K562 (cell line): ENCODE results near the gene TREH. TPM values are rescaled to one million over a fixed set of nuclear protein-coding genes. Genes with fewer than 3 reads are reported as not detected.

Source experiments
- ATAC-seq: fragments of 200-7000 bp; cut with Tn5 transposase; 3 replicates; pipeline ENCODE4 v1.9.1; 2020; ENCODE audit warnings: moderate library complexity
- BruUV-seq: library from RNA; stranded (reverse); fragments of 400-500 nt; replicated peaks from 2 replicates; lab custom pipeline; 2021; lab: Mats Ljungman, UMichigan
- CTCF ChIA-PET: fragments of 300-600 bp; formaldehyde crosslinking; extraction: SDS; loops from one replicate; lab custom pipeline; 2021; ENCODE audit warnings: low intra/inter-chr PET ratio; lab: Yijun Ruan, JAX
- POLR2A ChIA-PET: fragments of 300-600, 350-650 bp; sonication (Branson Sonifier 250); formaldehyde crosslinking; extraction: SDS; loops from one replicate; lab custom pipeline; 2021; ENCODE audit warnings: antibody characterized with exemption, inconsistent platforms; lab: Yijun Ruan, JAX
- DNase-seq, 4 experiments: peaks; one replicate each; pipeline versions ENCODE4 v3.0.0 to v3.0.0-alpha.2; 2011 to 2018; ENCODE audit warnings: low spot score in 3 of 4, mixed read lengths in 3 of 4; ENCODE audit errors: extremely low read depth in 1 of 4
- FAIRE-seq: peaks from 2 replicates; lab custom pipeline; 2011; peaks lifted over from hg19 to GRCh38; lab: Jason Lieb, UNC
- H2AFZ ChIP-seq: 2 replicates; pipeline ENCODE4 v1.6.0; 2011; ENCODE audit warnings: low read depth, low read length, control low read depth, inconsistent platforms
- H3K27ac ChIP-seq: fragments of 200-600 bp; 3 replicates; pipeline ENCODE4 v1.8.0; 2011; ENCODE audit warnings: low read depth, mild to moderate bottlenecking, control low read depth, inconsistent platforms, low read length, moderate library complexity, mixed read lengths; ENCODE audit errors: extremely low read depth
- H3K27me3 ChIP-seq, 2 experiments: fragments of 300-600 bp in 1 of 2; 2 replicates in 1 of 2; 3 replicates in 1 of 2; pipeline versions ENCODE4 v1.6.0 to v1.8.0; 2011; ENCODE audit warnings: inconsistent platforms in 2 of 2, low read length in 2 of 2, mild to moderate bottlenecking in 1 of 2, mixed read lengths in 1 of 2, moderate library complexity in 1 of 2; ENCODE audit not compliant: control insufficient read depth in 2 of 2, insufficient read depth in 2 of 2
- H3K36me3 ChIP-seq: fragments of 300-600 bp; 3 replicates; pipeline ENCODE4 v1.8.0; 2011; ENCODE audit warnings: mild to moderate bottlenecking, low read length, inconsistent platforms; ENCODE audit not compliant: control insufficient read depth, insufficient read depth
- H3K4me1 ChIP-seq, 2 experiments: fragments of 200-600 bp in 1 of 2; replicated peaks in 1 of 2; 2 replicates in 1 of 2; 3 replicates in 1 of 2; pipeline versions ENCODE4 v1.5.1 to v1.8.0; 2011; ENCODE audit warnings: inconsistent platforms in 2 of 2, low read length in 2 of 2, mild to moderate bottlenecking in 1 of 2, mixed read lengths in 1 of 2, moderate library complexity in 1 of 2; ENCODE audit not compliant: control insufficient read depth in 2 of 2, insufficient read depth in 2 of 2
- H3K4me2 ChIP-seq: 2 replicates; pipeline ENCODE4 v1.6.1; 2011; ENCODE audit warnings: low read length, control low read depth, inconsistent platforms, mixed read lengths; ENCODE audit not compliant: insufficient read depth
- H3K4me3 ChIP-seq: fragments of 200-600 bp; sonication (generic), shearing (Covaris generic); 2 replicates; pipeline ENCODE4 v1.5.1; 2016; ENCODE audit warnings: control low read depth, inconsistent platforms
- H3K79me2 ChIP-seq: fragments of 200-600 bp; 3 replicates; pipeline ENCODE4 v1.8.0; 2011; ENCODE audit warnings: low read length, inconsistent platforms; ENCODE audit not compliant: control insufficient read depth, insufficient read depth
- H3K9ac ChIP-seq, 2 experiments: 2 replicates each; pipeline versions ENCODE4 v1.6.0 to v1.6.1; 2011; ENCODE audit warnings: low read depth in 2 of 2, low read length in 2 of 2, control low read depth in 1 of 2, inconsistent platforms in 1 of 2, mild to moderate bottlenecking in 1 of 2, mixed read lengths in 1 of 2; ENCODE audit not compliant: insufficient read depth in 1 of 2
- H3K9me1 ChIP-seq: one replicate; pipeline ENCODE4 v1.6.0; 2011; ENCODE audit warnings: inconsistent platforms, mild to moderate bottlenecking, low read length, moderate library complexity; ENCODE audit not compliant: control insufficient read depth, insufficient read depth
- H3K9me3 ChIP-seq: replicated peaks from 2 replicates; pipeline ENCODE4 v1.5.1; 2011; ENCODE audit warnings: low read depth, low read length, inconsistent platforms; ENCODE audit not compliant: control insufficient read depth, insufficient read depth
- H4K20me1 ChIP-seq: replicated peaks from 2 replicates; pipeline ENCODE4 v1.6.1; 2011; ENCODE audit warnings: low read length, inconsistent platforms, mixed read lengths; ENCODE audit not compliant: control insufficient read depth, insufficient read depth
- BDP1 ChIP-seq: IDR thresholded peaks from 3 replicates; pipeline ENCODE4 v1.6.1; 2011; ENCODE audit not compliant: insufficient read length, insufficient read depth
- ETS2 ChIP-seq: IDR thresholded peaks from 2 replicates; pipeline ENCODE4 v1.6.1; 2016; ENCODE audit warnings: borderline replicate concordance, missing genetic modification characterization, mild to moderate bottlenecking, moderate library complexity, missing compliant biosample characterization; ENCODE audit not compliant: poor library complexity, severe bottlenecking
- HES1 ChIP-seq: fragments of 450-650 bp; IDR thresholded peaks from 2 replicates; pipeline ENCODE4 v1.6.1; 2016; ENCODE audit warnings: low read depth, mild to moderate bottlenecking, moderate library complexity
- HNRNPL ChIP-seq: fragments of 200-400 bp; formaldehyde crosslinking; IDR thresholded peaks from 2 replicates; pipeline ENCODE4 v1.6.1; 2017; ENCODE audit warnings: low read depth, mild to moderate bottlenecking, low read length
- MLLT1 ChIP-seq, 2 experiments: fragments of 450-650 bp; IDR thresholded peaks; 2 replicates each; pipeline ENCODE4 v1.6.1; 2016
- MTA2 ChIP-seq: fragments of 450-650 bp; IDR thresholded peaks from 2 replicates; pipeline ENCODE4 v1.6.1; 2016; ENCODE audit warnings: low read depth
- PCBP1 ChIP-seq: fragments of 200-400 bp; formaldehyde crosslinking; IDR thresholded peaks from 2 replicates; pipeline ENCODE4 v1.6.1; 2018; ENCODE audit warnings: mild to moderate bottlenecking, low read depth, low read length; ENCODE audit not compliant: poor library complexity, severe bottlenecking
- PRMT5 ChIP-seq: sonication (generic); formaldehyde crosslinking; IDR thresholded peaks from 2 replicates; pipeline ENCODE4 v1.5.0; 2020; ENCODE audit warnings: missing genetic modification reagents
- ZBTB33 ChIP-seq: sonication (generic); formaldehyde crosslinking; IDR thresholded peaks from 2 replicates; pipeline ENCODE4 v1.8.1; 2023; ENCODE audit warnings: mild to moderate bottlenecking, missing genetic modification reagents
- ZNF280B ChIP-seq: fragments of 250-450 bp; sonication (Bioruptor Pico); IDR thresholded peaks from 2 replicates; pipeline ENCODE4 v1.5.1; 2021; ENCODE audit warnings: mild to moderate bottlenecking
- ZNF3 ChIP-seq: fragments of 250-450 bp; sonication (Bioruptor Pico); IDR thresholded peaks from 2 replicates; pipeline ENCODE4 v1.5.0; 2021; ENCODE audit warnings: mild to moderate bottlenecking, moderate library complexity
- ZNF384 ChIP-seq: IDR thresholded peaks from 2 replicates; pipeline ENCODE4 v1.6.1; 2012; ENCODE audit warnings: low read depth, low read length, improper control_type of control experiment
- WGBS: fragments of 100-300 bp; shearing (Covaris generic); methylation state at CpG from one replicate; pipeline ENCODE4 v1.1.6; 2016; ENCODE audit warnings: low coverage, mixed read lengths; ENCODE audit not compliant: insufficient coverage; ENCODE audit errors: missing lambda C conversion rate; 5-methylcytosine and 5-hydroxymethylcytosine counted together
- in situ Hi-C: fragments of 300-500 bp; cut with MboI; formaldehyde crosslinking; loops from 4 replicates; pipeline ENCODE4 v1.15.0; 2018; ENCODE audit warnings: inconsistent platforms, mixed read lengths
- intact Hi-C: fragments of 100-400 bp; cut with micrococcal nuclease; formaldehyde crosslinking; loops from 2 replicates; pipeline ENCODE4 v1.14.2; 2022
- polyA plus RNA-seq, 8 experiments: library from polyadenylated mRNA; depleted of rRNA in 4 of 8; stranded (reverse) in 5 of 8; unstranded in 3 of 8; fragments of >200 nt; fragmentation: Nextera tagmentation in 2 of 8; fragmentation: Illumina TruSeq in 1 of 8; extraction: Ambion mirVana in 2 of 8; extraction: Trizol in 1 of 8; gene quantifications; 2 replicates each; pipeline versions ENCODE4 v1.2.1 to v1.2.3, GENCODE V29; 2011 to 2014; ENCODE audit warnings: inconsistent platforms in 1 of 8, missing spikeins in 1 of 8
- total RNA-seq, 7 experiments: library from RNA; depleted of rRNA in 6 of 7; stranded (reverse); fragments of >200 nt in 6 of 7; fragmentation: Illumina TruSeq in 2 of 7; extraction: Trizol in 2 of 7; gene quantifications; 2 replicates each; pipeline versions ENCODE4 v1.2.1 to v1.2.3, GENCODE V29; 2011 to 2021; ENCODE audit warnings: low replicate concordance in 1 of 7

The TREH gene
- total and polyA plus RNA-seq, 9 of the 15 experiments (the other 6 are each of a cell fraction or from before 2014, with no cell fraction given) = 0.09 to 0.20 (median 0.11) TPM; not detected in 6

- 95% methylated on average over 21 of the region's 57 CpGs for WGBS
- in situ Hi-C loops (no loop called here), intact Hi-C loops (loop anchor here (2.0 kb wide), 1 partner anchor 49 kb away; no protein-coding TSS in a partner anchor)
- POLR2A ChIA-PET = interaction anchor here (0.6 to 2.4 kb wide), 6 partner anchors 10 to 755 kb away, joined by 3 to 21 read pairs (median 4); no protein-coding TSS in a partner anchor
- DNase-seq (peak in 1 of 4 experiments; percentile 12), FAIRE-seq (no peak), ATAC-seq (no peak)
- Histone ChIP-seq H3K9me3 (no peaks in the 10 kb centered on the region), H4K20me1 (no peaks in the 10 kb centered on the region), H2AFZ (peak overlapping the region; percentile 94; the same call in 1 of the 2 replicates), H3K4me2 (peak overlapping the region; percentile 87; the same call in 1 of the 2 replicates), H3K27me3 (no peaks in the 10 kb centered on the region), H3K9me1 (peaks cover 3% of the 10 kb centered on the region), H3K79me2 (peaks cover 10% of the 10 kb centered on the region; the same call in 2 of the 3 replicates), H3K4me1 (peaks cover 36 to 60% of the 10 kb centered on the region in 2 experiments), H3K9ac (peak overlapping the region; percentile 85 to 95), H3K36me3 (peaks cover 9% of the 10 kb centered on the region; the same call in 2 of the 3 replicates), H3K4me3 (no peak overlapping the region), H3K27ac (peak overlapping the region; percentile 89; the same call in 1 of the 3 replicates)
- CTCF ChIA-PET = no interaction called here
- BruUV-seq = no TSS peak
- peak; percentile 75; the same call in 1 of the 2 replicates for TF ChIP-seq HNRNPL
- no peak for TF ChIP-seq ZNF384
- no peak for TF ChIP-seq BDP1
- no peak for TF ChIP-seq ZNF3 (CRISPR knock-in tag)
- no peak for TF ChIP-seq ETS2 (tag)
- no peak for TF ChIP-seq MTA2
- TF ChIP-seq ZBTB33 (CRISPR knock-in tag) = peak; percentile 99
- TF ChIP-seq ZNF280B (CRISPR knock-in tag) = no peak
- TF ChIP-seq MLLT1 (IDR thresholded peaks at IDR 0.05) = 0 out of 4 replicates have a peak, but pooled peaks of 1 of the 2 experiments have one; percentile 19
- peak; percentile 42 for TF ChIP-seq PCBP1
- no peak for TF ChIP-seq PRMT5 (CRISPR knock-in tag)
- no peak for TF ChIP-seq HES1
Observed at GRCh38 chr11:118609380-118610224, 69.8 kb downstream of the TREH start.
